GM19238 (cell line): Measurements from ENCODE around the gene FCER2.

ENCODE experiments used
- DNase-seq: peaks from one replicate; pipeline ENCODE4 v3.0.0; 2011; ENCODE audit warnings: low spot score; ENCODE audit not compliant: insufficient read length

FCER2 gene

DNA sequence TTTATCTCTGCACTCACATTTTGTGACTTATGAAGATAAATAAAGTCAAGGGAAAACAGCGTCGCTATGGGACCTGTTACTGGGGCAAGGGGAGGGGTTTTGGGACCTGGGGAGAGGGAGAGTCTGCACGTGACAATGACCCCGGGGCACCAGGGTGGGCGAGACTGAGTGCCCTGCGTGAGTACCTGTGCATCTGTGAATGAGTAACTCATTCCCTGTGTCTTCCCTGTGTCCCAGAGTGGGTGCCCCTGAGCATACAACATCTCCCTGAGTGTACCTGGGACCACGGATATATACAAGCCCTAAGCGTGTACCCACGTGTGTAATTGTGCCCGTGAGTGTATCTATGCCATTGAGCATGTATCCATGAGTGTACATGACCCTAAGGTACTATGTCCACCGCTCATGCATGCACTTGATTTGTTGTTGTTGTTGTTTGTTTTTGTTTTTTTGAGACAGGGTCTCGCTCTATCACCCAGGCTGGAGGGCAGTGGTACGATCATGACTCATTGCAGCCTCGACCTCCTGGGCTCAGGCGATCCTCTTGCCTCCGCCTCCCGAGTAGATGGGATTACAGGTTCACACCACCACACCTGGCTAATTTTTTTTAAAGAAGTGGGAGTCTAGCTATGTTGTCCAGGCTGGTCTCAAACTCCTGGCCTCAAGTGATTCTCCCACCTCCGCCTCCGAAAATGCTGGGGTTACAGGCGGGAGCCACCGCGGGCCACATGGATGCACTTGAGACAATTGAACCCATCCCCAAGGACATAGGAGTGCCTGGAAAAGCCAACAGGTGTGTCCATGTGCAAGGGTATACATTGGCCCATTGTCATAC, 21.9 kb downstream of the FCER2 start:
- no peak for DNase-seq

DNA sequence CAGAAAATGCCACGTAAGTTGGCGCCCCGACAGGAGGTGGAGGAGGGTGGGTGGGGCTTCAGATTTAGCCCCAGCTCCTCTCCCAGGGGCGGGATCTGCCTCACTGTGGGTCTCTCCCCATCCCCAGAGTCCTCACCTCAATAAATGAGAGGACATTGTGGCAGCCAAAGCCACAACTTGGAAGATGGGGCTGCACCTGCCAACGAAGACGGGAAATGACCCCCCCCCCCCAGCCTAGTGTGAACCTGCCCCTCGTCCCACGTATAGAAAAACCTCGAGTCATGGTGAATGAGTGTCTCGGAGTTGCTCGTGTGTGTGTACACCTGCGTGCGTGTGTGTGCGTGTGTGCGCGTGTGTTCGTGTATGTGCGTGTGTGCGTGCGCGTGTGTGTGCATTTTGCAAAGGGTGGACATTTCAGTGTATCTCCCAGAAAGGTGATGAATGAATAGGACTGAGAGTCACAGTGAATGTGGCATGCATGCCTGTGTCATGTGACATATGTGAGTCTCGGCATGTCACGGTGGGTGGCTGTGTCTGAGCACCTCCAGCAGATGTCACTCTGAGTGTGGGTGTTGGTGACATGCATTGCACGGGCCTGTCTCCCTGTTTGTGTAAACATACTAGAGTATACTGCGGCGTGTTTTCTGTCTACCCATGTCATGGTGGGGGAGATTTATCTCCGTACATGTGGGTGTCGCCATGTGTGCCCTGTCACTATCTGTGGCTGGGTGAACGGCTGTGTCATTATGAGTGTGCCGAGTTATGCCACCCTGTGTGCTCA, 22.8 kb downstream of the FCER2 start:
- DNase-seq: peak; percentile 62

DNA sequence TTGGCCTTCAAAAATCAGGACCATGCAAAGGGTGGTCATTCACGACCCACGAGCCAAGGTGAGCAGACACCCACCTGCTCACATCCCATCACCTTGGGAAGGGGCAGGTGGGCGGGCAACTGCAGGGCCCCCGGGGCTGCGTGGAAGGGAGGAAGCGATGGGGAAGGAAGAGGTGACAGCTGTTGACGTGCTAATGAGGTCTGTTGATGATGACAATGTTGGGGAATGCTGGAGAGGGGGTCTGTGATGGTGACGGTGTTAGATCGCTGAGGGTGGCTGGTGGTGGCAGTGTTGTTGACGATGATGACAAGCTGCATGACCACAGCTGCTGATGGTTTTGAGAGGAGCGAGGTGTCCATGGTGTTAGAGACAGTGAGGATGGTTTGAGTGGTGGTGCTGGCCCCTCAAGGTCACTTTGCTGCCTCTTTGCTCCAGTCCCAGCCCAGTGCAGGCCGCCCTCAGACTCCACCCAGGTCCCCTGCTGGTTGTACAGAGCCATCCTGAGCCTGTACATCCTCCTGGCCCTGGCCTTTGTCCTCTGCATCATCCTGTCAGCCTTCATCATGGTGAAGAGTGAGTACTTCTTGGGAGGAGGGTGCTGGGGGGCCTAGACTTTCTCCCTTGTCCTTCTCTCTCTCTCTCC, 24.1 kb downstream of the FCER2 start:
- DNase-seq: no peak

DNA sequence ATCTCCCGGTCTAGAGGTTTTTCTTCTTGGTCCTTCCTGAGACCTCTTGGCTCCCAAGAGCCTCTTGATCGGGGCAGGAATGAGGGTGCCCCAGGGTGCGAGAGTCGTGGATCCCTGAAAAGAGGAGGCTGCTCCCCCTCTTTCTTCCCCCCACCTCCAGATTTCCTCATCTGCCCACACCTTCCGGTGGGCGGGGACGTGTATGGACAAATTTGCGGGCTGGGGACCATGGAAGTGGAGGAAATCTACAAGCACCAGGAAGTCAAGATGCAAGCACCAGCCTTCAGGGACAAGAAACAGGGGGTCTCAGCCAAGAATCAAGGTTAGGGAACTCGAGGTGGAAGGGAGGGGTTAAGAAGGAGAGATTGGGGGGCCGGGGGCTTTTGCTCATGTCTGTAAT, 25.1 kb downstream of the FCER2 start, which contains the start of gene MCEMP1:
Gene MCEMP1 (plus strand): TSS at position 237 of the 400 bp plus-strand sequence. CDS start 31 bp downstream, at position 268.
- DNase-seq: no peak

DNA sequence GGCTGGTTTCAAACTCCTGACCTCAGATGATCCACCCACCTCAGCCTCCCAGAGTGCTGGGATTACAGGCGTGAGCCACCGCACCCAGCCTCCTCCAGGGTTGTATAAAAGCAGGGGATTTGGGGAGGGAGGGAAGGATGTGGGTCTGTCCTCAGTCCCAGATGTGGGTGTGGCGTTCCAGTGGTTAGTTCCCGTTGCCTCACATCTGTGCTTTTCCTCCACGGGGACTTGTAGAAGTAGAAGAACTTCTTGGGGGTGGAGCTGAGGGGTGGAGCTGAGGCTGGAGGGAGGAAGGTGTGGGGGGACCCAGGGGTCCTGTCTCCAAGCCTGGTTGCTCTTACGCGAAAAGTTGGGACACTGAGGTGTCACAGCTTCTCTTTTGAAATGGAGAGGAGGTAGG, 25.6 kb downstream of the FCER2 start:
- no peak for DNase-seq

DNA sequence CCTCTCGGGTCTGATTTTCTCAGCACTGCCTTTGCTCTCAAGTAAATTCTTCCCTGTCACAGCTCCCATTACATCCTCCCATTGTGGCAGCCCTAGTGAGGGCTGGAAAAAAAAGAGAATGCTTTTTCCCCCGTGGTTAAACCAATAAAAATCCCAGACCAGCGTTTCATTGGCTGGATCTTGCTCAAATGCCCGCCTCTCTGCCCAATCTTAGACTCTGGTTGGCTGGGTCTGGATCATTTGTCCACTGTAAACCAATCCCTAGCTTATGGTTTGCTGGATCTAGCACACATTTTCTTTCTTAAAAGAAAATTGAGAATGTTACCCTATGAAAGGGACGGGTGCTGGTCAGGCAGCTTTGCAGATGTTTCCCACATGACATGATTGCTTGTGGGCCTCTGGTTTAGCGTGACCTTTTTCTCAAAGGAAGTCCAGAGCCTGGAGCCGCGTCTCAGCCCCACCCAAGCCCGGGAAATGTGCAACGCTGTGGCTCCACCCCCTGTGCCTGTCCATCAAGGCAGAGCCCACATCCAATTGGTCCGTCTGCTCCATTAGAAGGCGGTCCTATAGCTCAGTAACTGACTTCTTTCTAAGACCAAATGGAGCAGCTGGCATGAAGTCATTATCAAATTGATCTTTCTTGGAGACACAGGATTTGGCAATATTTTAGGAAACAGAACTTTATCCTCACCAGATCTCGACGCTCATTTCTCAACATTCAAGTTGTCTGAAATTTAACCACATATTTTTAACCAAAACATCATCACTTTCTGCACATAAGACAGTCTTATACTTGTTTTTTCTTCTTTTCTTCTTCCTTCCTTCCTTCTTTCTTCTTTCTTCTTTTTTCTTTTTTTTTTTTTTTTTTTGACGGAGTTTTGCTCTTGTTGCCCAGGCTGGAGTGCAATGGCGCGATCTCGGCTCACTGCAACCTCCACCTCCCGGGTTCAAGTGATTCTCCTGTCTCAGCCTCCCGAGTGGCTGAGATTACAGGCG, 27.6 kb downstream of the FCER2 start:
- no peak for DNase-seq

DNA sequence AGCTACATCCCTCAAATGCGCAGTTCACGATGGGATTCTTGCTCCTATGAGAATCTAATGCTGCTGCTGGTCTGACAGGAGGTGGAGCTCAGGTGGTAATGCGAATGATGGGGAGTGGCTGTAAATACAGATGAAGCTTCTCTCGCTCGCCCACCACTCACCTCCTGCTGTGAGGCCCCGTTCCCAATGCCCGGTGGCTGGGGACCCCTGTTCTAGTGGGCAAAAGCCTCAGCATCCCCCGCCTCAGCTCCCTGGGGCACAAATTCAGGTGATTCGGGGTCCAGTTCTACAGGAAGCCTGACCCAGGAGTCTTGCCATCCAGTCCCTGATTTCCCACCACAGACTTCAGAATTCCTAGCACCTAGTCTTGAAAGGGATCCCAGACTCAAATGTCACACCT, 29.4 kb downstream of the FCER2 start:
- no peak for DNase-seq

DNA sequence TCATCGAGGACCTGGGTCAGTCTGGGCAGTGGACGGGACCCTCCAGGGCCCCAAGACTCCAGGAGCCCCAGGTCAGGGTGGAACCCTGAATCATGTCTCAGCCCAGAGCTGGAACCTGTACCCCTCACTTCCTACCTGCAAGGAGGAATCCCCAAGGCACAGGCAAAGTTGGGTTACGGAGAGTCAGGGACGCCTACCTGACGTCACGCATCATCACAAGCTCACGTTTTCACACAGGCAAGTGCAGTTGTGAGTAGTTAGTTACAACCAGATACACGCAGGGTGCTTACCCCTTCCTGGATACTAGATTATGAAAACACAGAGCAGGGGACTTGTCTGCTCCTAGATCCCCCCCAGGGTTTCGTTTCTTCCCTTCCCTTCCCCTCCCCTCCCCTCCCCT, 31.1 kb downstream of the FCER2 start:
- no peak for DNase-seq

DNA sequence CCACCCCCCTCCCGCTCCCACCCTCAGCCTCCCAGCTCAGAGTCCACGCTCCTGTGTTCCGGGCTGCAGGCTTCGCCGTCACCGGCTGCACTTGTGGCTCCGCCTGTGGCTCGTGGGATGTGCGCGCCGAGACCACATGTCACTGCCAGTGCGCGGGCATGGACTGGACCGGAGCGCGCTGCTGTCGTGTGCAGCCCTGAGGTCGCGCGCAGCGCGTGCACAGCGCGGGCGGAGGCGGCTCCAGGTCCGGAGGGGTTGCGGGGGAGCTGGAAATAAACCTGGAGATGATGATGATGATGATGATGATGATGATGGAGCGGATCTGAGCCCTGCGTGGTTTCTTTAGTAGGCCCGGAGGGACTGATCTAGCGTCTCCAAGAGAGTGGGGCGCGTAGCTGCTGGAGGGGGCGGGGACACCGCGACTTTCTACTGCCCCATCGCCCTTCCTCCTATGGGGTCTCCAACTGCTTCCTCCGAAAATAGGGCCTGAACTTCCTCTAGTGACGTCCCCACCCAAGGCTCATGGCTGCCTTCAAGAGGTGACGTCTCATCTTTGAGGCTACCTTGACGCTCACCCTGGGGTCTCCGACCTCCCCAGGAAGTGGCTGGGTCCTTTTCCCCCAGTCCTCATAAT, 31.7 kb downstream of the FCER2 start:
- no peak for DNase-seq

DNA sequence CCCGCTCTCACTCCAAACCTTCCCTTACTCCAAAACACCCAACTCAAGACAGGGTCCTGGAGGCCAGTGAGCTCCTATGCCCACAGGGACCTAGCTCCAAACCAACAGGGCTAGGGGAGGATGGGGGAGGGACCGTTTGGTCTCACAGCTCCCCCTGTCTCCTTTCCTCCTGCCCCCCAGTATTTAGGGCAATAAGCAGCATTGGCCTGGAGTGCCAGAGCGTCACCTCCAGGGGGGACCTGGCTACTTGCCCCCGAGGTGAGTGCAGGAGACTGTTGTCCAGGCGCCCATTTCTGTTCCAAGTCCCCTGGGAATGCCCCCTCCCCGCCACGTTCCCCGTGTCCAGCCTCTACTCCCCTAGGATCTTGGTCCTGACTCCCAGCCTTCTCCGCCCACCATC, 32.3 kb downstream of the FCER2 start:
- no peak for DNase-seq

DNA sequence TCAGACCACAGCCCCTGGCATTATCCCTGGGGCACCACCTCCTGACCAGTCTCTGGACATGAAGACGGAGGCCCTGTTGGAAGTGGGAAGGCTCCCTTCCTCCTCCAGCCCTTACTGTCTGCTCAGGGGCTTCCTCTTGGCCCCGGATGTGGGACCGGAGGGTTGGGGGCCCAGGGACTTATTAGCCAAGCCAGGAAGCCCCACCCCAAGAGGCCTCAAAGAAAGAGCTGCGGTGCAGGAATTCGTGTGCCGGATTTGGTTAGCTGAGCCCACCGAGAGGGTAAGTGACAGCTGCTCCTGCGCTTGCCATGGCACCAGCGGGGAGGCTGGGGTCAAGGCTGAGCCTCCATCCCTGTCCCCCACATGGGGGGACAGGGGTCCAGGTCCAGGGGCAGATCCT, 33.1 kb downstream of the FCER2 start, which contains the start of gene RETN:
Gene RETN (plus strand): TSS at position 208 of the 400 bp plus-strand sequence. CDS start 278 bp downstream, outside the sequence.
- no peak for DNase-seq

DNA sequence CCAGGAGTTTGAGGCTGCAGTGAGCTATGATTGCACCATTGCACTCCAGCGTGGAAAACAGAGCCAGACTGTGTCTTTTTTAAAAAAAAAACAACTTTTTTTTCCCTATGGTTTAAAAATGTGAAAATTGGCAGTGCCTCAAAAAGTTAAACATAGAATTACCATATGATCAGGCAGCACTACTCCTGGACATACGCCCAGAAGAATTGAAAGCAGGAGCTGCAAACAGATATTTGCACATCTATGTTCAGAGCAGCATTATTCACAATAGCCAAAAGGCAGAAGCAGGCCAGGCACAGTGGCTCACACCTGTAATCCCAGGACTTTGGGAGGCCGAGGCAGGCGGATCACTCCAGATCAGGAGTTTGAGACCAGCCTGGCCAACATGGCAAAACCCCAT, 36.9 kb downstream of the FCER2 start:
- DNase-seq: no peak

DNA sequence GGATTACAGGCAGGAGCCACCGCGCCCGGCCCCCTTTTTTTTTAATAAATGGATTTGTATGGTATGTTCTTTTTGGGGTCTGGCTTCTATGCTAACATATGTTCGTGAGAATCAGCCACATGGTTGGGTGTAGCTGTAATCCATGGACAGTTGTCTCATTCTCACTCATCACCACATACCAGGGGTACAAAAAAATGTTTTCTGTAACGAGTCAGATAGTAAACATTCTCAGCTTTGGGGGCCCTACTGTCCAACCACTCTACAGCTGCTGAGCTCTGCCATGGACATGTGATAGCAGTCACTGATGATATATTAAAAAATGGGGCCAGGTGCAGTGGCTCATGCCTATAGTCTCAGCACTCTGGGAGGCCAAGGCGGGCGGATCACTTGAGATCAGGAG, 38.2 kb downstream of the FCER2 start:
- no peak for DNase-seq

DNA sequence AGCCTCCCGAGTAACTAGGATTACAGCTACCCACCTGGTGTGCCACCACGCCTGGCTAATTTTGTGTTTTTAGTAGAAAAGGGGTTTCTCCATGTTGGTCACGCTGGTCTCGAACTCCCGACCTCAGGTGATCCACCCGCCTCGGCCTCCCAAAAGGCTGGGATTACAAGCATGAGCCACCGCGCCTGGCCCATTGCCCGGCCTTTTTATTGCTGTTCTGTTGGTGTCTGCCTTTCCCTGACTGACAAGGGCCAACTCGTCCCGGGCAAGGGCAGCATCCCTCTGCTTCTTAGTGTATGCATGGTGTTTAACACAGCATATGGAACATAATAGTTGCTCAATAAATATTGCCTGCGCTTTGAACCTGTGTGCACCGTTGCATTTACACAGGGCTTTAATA, 39.3 kb downstream of the FCER2 start:
- DNase-seq: no peak

DNA sequence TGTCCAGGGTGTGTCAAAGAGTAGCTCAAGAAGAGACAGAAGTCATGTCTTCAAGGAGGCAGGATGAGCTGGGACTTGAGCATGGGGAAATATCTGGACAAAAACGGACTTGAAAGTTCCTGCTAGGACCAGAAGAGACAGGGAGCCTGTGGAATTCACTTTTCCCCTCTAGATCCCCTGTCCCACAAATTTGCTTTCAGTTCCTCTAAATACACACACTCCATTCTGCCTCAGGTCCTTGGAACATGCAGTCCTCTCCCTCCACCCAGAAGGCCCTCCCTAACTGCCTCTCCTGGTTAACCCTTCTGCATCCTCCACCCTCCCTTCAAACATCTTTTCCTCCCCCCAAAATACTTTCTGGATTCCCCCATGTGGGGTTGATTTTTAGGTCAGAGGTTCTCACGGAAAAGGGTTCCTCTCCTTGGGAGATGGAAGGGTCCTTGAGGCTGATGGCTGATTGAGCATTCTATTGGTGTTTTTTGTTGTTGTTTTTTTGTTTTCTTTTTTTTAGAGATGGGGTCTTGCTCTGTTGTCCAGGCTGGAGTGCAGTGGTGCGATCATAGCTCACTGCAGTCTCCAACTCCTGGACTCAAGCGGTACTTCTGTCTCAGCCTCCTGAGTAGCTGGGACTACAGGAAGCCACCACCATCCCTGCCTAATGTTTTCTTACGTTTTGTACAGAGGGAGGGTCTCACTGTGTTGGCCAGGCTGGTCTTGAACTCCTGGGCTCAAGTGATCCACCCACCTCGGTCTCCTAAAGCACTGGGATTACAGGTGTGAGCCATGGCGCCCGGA, 40.0 kb downstream of the FCER2 start:
- no peak for DNase-seq

DNA sequence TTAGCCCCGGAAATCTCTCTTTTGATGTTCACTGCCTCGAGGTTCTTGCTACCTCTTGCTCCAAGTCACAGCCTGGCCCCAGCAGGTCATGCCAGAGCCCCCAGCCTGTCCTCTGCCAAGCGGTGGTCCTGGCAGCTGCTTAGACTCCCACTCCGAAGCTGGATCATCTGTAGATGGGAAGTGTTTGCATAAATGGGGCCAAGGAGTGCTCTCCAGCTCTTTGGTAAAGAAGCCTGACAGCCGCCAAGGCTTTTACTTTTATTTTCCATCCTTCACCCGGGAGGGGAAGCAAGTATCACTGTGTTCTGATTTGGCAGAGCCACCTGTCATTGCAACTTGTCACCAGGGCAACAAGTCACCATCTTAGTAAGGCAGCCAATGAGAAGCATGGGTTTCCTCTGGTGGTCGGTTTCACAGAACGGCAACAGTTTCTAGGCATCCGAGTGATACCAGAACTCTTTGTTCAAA, 43.7 kb downstream of the FCER2 start:
- peak; percentile 95 for DNase-seq

DNA sequence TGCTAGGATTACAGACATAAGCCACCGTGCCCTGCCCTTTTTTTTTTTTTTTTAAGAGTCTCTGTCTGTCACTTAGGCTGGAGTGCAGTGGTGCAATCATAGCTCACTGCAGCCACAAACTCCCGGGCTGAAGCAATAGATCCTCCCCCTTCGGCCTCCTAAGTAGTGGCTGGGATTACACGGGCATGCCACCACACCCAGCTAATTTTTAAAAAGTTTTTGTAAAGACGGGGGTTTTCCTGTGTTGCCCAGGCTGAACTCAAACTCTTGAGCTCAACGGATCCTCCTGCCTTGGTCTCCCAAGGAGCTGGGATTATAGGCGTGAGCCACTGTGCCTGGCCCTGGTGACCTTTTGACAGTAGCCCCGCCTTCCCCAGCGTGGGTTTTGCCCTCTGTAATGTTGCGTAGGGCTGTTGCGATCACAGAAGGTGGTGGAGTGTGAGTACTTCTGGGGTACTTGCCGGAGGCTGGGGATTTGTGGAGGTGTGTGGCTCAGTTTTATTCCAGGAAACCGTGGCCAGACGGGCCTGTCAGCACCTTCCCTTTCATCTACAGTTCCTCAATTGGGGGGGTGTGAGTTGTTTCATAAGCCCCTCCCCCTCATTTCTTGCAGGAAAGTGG, 44.7 kb downstream of the FCER2 start:
- no peak for DNase-seq

DNA sequence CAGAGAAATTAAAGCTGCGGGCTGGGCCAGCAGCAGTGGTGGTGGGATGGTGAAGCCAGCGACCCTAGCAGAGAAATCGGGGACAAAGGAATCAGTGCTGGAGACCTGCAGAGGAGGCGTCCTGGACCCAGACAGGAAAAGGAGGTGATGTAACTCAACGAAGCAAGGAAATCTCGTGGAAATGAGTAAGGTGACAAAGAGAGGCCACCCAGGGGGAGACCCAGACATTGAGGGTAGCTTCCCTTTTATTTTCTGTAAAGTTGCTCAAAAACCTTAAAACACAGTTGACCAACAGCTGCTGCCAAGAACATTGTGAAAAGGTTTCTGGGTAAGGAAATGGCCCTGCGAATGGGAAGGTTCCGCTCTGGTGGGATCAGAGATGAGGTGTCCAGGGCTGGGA, 46.4 kb downstream of the FCER2 start:
- DNase-seq: no peak

DNA sequence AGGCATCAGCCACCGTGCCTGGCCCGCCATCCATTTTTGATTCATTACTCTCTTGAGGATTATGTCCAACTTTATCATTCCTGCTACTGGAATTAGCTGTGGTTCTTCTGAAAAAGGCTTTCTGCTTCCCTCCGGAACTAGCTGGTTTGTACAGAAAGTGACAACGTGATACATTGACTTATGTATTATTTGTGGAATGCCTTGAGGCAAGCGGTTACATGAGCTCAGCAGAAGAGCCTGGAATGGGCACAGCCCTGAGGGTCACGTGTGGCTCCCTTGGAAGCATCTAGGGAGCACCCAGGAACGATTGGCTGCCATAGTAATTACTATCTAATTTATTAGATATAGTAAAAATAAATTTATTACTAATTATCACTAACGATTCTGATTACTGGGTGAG, 47.5 kb downstream of the FCER2 start:
- DNase-seq: no peak
